HG02763 (cell line): Measurements from ENCODE around the gene LIFR.
"Not testable (repeated sequence)": the region's sequence is repeated elsewhere in the genome, so short reads cannot be mapped to it uniquely, and the experiment has no call there.

Experiments
- ATAC-seq: cut with Tn5 transposase; IDR thresholded peaks from one replicate; pipeline ENCODE4 v1.9.1; 2021; ENCODE audit warnings: mild to moderate bottlenecking, moderate library complexity; ENCODE audit not compliant: unreplicated experiment

Gene LIFR

GRCh38 chr5:38582975-38583319 is 26.5 kb upstream of the LIFR start:
- no peak for ATAC-seq

GRCh38 chr5:38582293-38582974 is 26.0 kb upstream of the LIFR start:
- ATAC-seq, result no peak

- no peak for ATAC-seq
Measured at GRCh38 chr5:38581597-38581996, 25.2 kb upstream of the LIFR start.

GRCh38 chr5:38579105-38579504 is 22.7 kb upstream of the LIFR start:
- ATAC-seq, result no peak

- no peak for ATAC-seq
Measured at GRCh38 chr5:38576961-38577684, 20.7 kb upstream of the LIFR start.

- no peak for ATAC-seq
Measured at GRCh38 chr5:38576442-38576841, 20.0 kb upstream of the LIFR start.

GRCh38 chr5:38575476-38575875 is 19.0 kb upstream of the LIFR start:
- no peak for ATAC-seq

- no peak for ATAC-seq
Measured at GRCh38 chr5:38574009-38574408, 17.6 kb upstream of the LIFR start.

GRCh38 chr5:38573521-38573920 is 17.1 kb upstream of the LIFR start:
- no peak for ATAC-seq

- ATAC-seq, result no peak
Measured at GRCh38 chr5:38569180-38569579, 12.7 kb upstream of the LIFR start.

- not testable (repeated sequence) for ATAC-seq
Measured at GRCh38 chr5:38567306-38567705, 10.9 kb upstream of the LIFR start.

GRCh38 chr5:38563624-38564023 is 7.2 kb upstream of the LIFR start:
- ATAC-seq, result no peak

- no peak for ATAC-seq
Measured at GRCh38 chr5:38562444-38563210, 6.2 kb upstream of the LIFR start.

- no peak for ATAC-seq
Measured at GRCh38 chr5:38559428-38559827, 3.0 kb upstream of the LIFR start.

- no peak for ATAC-seq
Measured at GRCh38 chr5:38557792-38558191, 1.3 kb upstream of the LIFR start.

GRCh38 chr5:38557308-38557710 is 863 bp upstream of the LIFR start:
- no peak for ATAC-seq

GRCh38 chr5:38556088-38556598 is 303 bp downstream of the LIFR start:
- ATAC-seq, result no peak

- no peak for ATAC-seq
Measured at GRCh38 chr5:38555354-38556087, 925 bp downstream of the LIFR start.

- ATAC-seq, result no peak
Measured at GRCh38 chr5:38554861-38555260, 1.6 kb downstream of the LIFR start.

- no peak for ATAC-seq
Measured at GRCh38 chr5:38554403-38554802, 2.0 kb downstream of the LIFR start.

- ATAC-seq, result no peak
Measured at GRCh38 chr5:38553001-38553521, 3.4 kb downstream of the LIFR start.
